Lung (tissue), 12 donors: Measurements from ENCODE around the gene CDC45. TPM values are rescaled to one million over a fixed set of nuclear protein-coding genes. Genes with fewer than 3 reads are reported as not detected.
"Not testable (repeated sequence)": the region's sequence is repeated elsewhere in the genome, so short reads cannot be mapped to it uniquely, and the experiment has no call there.

ENCODE experiments used
- ATAC-seq: fragments of 200-7000 bp; cut with Tn5 transposase; one replicate; pipeline ENCODE4 v1.9.1; 2020; ENCODE audit warnings: moderate number of reproducible peaks; ENCODE audit not compliant: insufficient read depth, low FRiP score
- DNase-seq, 3 donors: peaks; one replicate each; pipeline ENCODE4 v3.0.0-alpha.2; 2013 to 2017
- H3K27ac ChIP-seq, 2 donors: one replicate each; pipeline ENCODE4 v1.5.1; 2013; ENCODE audit warnings: mild to moderate bottlenecking in 2 of 2, moderate library complexity in 2 of 2, control low read depth in 1 of 2, inconsistent platforms in 1 of 2, low read depth in 1 of 2, low read length in 1 of 2
- H3K27me3 ChIP-seq, 3 donors: one replicate each; pipeline ENCODE4 v1.5.1; 2013; ENCODE audit warnings: low read length in 2 of 3; ENCODE audit not compliant: control insufficient read depth in 3 of 3, insufficient read depth in 3 of 3
- H3K36me3 ChIP-seq, 4 donors: one replicate each; pipeline ENCODE4 v1.5.1; 2013; ENCODE audit warnings: low read length in 4 of 4, mild to moderate bottlenecking in 1 of 4, moderate library complexity in 1 of 4; ENCODE audit not compliant: control insufficient read depth in 4 of 4, insufficient read depth in 4 of 4
- H3K4me1 ChIP-seq, 5 donors: one replicate each; pipeline ENCODE4 v1.5.1; 2013; ENCODE audit warnings: low read length in 5 of 5, mild to moderate bottlenecking in 2 of 5, moderate library complexity in 1 of 5; ENCODE audit not compliant: control insufficient read depth in 5 of 5, insufficient read depth in 5 of 5
- H3K4me3 ChIP-seq: one replicate; pipeline ENCODE4 v1.5.1; 2013; ENCODE audit warnings: mild to moderate bottlenecking, control low read depth, moderate library complexity
- H3K9ac ChIP-seq, 2 donors: one replicate each; pipeline ENCODE4 v1.5.1; 2013; ENCODE audit warnings: low read length in 2 of 2, control low read depth in 1 of 2; ENCODE audit not compliant: insufficient read depth in 1 of 2
- H3K9me3 ChIP-seq, 4 donors: one replicate each; pipeline ENCODE4 v1.5.1; 2013; ENCODE audit warnings: low read length in 3 of 4, mild to moderate bottlenecking in 1 of 4, moderate library complexity in 1 of 4; ENCODE audit not compliant: control insufficient read depth in 4 of 4, insufficient read depth in 3 of 4
- WGBS, 2 donors: extraction: QIAGEN DNeasy Blood & Tissue Kit; methylation state at CpG; one replicate each; pipeline ENCODE4 v1.1.7; 2013; 5-methylcytosine and 5-hydroxymethylcytosine counted together
- polyA plus RNA-seq, 2 donors: library from polyadenylated mRNA; stranded (reverse); fragments of 200-250 nt; gene quantifications; one replicate each; pipeline ENCODE4 v1.2.1, GENCODE V29; 2013
- total RNA-seq, 2 donors: library from RNA; depleted of rRNA in 1 of 2; stranded (reverse); fragments of >200 nt in 1 of 2; gene quantifications; one replicate each; pipeline ENCODE4 v1.2.1, GENCODE V29; 2014 to 2021
- TF ChIP-seq, protein P1 (sequence below): IDR thresholded peaks from 2 replicates; pipeline ENCODE4 v1.5.1; 2012; ENCODE audit warnings: mild to moderate bottlenecking; ENCODE audit errors: control extremely low read depth, extremely low read depth
- donor health status: control.
- donor health status: control.
- donor health status: Bipolar disorder and iron deficiency.
- donor health status: healthy.
- donor health status: DM: yes; HTN: yes; CAD: no.

Gene CDC45
- total and polyA plus RNA-seq, 4 donors, result 2.1 to 6.8 (median 3.1) TPM

DNA sequence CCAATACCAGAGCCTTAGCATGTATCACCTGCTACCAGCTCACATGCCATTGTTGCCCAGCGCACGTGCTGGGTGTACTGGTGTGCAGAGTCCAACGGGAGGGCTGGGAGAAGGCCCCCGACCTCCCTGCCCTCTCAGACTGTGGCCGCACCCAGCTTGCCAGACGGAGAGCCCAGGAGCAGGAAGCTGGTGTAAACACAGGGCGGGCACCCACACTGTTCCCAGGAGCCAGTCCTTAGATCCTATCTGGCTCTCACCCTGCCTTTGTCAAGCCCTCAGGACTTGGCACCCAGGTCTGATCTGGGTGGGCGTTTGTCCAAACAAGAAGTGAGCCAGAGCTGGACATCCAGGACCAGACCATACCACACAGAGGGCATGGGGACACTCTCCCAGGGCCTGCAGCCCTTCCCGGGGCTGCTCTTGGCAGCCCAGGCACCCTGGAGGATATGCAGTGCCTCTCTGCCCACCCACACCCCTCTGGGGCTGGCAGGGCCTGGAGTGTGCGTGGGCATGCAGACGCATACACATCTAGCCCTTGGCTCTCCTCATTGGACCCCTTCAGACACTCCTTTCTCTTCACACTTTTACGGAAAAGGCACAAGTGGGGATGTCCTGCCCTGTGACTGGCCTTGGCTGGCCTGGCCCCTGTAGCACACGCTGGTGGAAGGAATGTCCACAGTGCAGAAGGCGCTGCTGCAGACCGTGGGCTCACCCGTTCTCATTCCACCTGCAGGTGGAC lies 64.4 kb downstream of the CDC45 start:
- ATAC-seq (peak; percentile 47), DNase-seq (no peak)
- H3K4me1 ChIP-seq, result peaks cover 0 to 6% (median 0%) of the 10 kb centered on the region in 5 donors
- TF ChIP-seq, protein P1, sequence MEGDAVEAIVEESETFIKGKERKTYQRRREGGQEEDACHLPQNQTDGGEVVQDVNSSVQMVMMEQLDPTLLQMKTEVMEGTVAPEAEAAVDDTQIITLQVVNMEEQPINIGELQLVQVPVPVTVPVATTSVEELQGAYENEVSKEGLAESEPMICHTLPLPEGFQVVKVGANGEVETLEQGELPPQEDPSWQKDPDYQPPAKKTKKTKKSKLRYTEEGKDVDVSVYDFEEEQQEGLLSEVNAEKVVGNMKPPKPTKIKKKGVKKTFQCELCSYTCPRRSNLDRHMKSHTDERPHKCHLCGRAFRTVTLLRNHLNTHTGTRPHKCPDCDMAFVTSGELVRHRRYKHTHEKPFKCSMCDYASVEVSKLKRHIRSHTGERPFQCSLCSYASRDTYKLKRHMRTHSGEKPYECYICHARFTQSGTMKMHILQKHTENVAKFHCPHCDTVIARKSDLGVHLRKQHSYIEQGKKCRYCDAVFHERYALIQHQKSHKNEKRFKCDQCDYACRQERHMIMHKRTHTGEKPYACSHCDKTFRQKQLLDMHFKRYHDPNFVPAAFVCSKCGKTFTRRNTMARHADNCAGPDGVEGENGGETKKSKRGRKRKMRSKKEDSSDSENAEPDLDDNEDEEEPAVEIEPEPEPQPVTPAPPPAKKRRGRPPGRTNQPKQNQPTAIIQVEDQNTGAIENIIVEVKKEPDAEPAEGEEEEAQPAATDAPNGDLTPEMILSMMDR, result no peak
- no peaks in the 10 kb centered on the region for H3K36me3 ChIP-seq
- WGBS, 2 donors, result 49 to 72% methylated on average over 15 to 16 of the region's 16 CpGs
- no peaks in the 10 kb centered on the region for H3K9me3 ChIP-seq
- no peak overlapping the region for H3K4me3 ChIP-seq
- no peaks in the 10 kb centered on the region for H3K27me3 ChIP-seq
- no peak overlapping the region for H3K9ac ChIP-seq
- peak overlapping the region in 1 of 2 donors; percentile 72 for H3K27ac ChIP-seq

DNA sequence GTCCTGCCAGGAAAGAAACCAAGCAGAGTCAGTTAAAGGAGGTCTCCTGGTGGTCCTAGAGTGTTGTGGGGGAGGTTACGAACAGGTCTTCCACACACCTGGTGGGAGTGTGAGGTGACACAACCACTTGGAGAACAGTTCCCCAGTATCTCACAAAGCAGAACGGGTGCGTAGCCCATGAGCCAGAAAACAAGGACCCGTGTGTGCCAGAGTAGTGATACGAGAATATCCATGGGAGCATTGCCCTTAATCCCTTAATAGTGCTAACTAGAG lies 66.2 kb downstream of the CDC45 start:
- Histone ChIP-seq H3K9me3 (no peaks in the 10 kb centered on the region), H3K4me1 (peaks cover 0 to 6% (median 0%) of the 10 kb centered on the region in 5 donors), H3K36me3 (no peaks in the 10 kb centered on the region), H3K4me3 (no peak overlapping the region), H3K27me3 (no peaks in the 10 kb centered on the region), H3K27ac (no peak overlapping the region), H3K9ac (no peak overlapping the region)
- no peak for DNase-seq
- no peak for ATAC-seq
- TF ChIP-seq, protein P1, result no peak
- WGBS, 2 donors, result 88 to 97% methylated on average over 5 of the region's 5 CpGs

DNA sequence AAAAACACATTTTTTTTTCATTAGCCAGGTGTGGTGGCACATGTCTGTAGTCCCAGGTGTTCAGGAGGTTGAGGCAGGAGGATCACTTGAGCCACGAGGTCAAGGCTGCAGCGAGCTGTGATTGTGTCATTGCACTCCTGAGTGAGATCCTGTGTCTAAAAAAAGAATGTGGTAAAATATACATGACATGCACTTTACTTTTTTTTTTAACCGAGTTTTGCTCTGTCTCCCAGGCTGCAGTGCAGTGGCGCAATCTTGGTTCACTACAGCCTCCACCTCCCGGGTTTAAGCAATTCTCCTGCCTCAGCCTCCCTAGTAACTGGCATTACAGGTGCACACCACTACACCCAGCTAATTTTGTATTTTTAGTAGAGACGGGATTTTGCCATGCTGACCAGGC lies 67.0 kb downstream of the CDC45 start:
- Histone ChIP-seq H3K36me3 (no peaks in the 10 kb centered on the region), H3K9ac (no peak overlapping the region), H3K9me3 (no peaks in the 10 kb centered on the region), H3K27me3 (no peaks in the 10 kb centered on the region), H3K4me1 (peaks cover 0 to 6% (median 0%) of the 10 kb centered on the region in 5 donors), H3K4me3 (no peak overlapping the region), H3K27ac (no peak overlapping the region)
- TF ChIP-seq, protein P1, result no peak
- ATAC-seq, result no peak
- DNase-seq, result no peak
- WGBS, 2 donors, result 51 to 58% methylated on average over 6 of the region's 6 CpGs

DNA sequence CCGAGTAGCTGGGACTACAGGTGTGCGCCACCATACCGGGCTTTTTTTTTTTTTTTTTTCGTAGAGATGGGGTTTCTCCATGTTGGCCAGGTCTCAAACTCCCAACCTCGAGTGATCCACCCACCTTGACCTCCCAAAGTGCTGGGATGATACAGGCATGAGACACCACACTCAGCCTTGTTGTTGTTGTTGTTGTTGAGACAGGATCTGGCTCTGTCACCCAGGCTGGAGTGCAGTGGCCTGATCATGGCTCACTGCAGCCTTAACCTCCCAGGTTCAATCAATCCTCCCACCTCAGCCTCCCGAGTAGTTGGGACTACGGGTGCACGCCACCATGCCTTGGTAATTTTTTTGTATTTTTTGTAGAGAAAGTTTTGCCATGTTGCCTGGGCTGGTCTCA lies 67.9 kb downstream of the CDC45 start:
- Histone ChIP-seq H3K36me3 (no peaks in the 10 kb centered on the region), H3K9ac (no peak overlapping the region), H3K9me3 (no peaks in the 10 kb centered on the region), H3K27me3 (no peaks in the 10 kb centered on the region), H3K4me3 (no peak overlapping the region), H3K27ac (no peak overlapping the region), H3K4me1 (peaks cover 0 to 6% (median 0%) of the 10 kb centered on the region in 5 donors)
- 90 to 98% methylated on average over 8 of the region's 8 CpGs for WGBS, 2 donors
- TF ChIP-seq, protein P1, result no peak
- DNase-seq (no peak), ATAC-seq (no peak)

DNA sequence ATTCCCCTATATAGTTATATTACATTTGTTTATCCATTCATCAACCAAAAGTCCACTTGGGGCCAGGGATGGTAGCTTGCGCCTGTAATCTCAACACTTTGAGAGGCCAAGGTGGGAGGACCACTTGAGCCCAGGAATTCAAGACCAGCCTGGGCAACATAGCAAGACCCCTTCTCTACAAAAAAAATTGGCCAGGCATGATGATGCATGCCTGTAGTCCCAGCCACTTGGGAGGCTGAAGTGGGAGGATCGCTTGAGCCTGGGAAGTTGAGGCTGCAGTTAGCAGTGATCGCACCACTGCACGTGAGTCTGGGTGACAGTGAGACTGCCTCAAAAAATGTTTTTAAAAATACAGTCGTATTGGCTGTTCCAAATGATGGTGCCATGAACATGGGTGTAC lies 68.7 kb downstream of the CDC45 start:
- DNase-seq, H3K4me1 ChIP-seq: not testable (repeated sequence)
- 96 to 98% methylated on average over 5 of the region's 5 CpGs for WGBS, 2 donors

More for the DNA sequence above, 68.7 kb downstream of the CDC45 start:
- ATAC-seq, H3K27ac ChIP-seq, H3K9ac ChIP-seq, H3K9me3 ChIP-seq, H3K4me3 ChIP-seq, H3K27me3 ChIP-seq, H3K36me3 ChIP-seq: not testable (repeated sequence)
